Inflammatory macrophage treated with lipopolysaccharide for 1 hour (primary cell): ENCODE results near the gene USP40.

Experiments
- DNase-seq, 2 donors: peaks; one replicate each; pipeline ENCODE4 v3.0.0-alpha.2; 2020 to 2022

USP40 gene

GRCh38 chr2:233474308-233475160 is 92.0 kb downstream of the USP40 start:
- DNase-seq: no peak

GRCh38 chr2:233473878-233474277 is 92.7 kb downstream of the USP40 start:
- DNase-seq: no peak

- DNase-seq: no peak
Observed at GRCh38 chr2:233473386-233473791, 93.2 kb downstream of the USP40 start.

- DNase-seq: no peak
Observed at GRCh38 chr2:233471291-233472035, 95.1 kb downstream of the USP40 start.

- no peak for DNase-seq
Observed at GRCh38 chr2:233470839-233471238, 95.7 kb downstream of the USP40 start.

GRCh38 chr2:233470011-233470687 is 96.4 kb downstream of the USP40 start:
- no peak for DNase-seq

- DNase-seq: no peak
Observed at GRCh38 chr2:233469261-233470010, 97.1 kb downstream of the USP40 start.

GRCh38 chr2:233468741-233469110 is 97.9 kb downstream of the USP40 start:
- no peak for DNase-seq

- no peak for DNase-seq
Observed at GRCh38 chr2:233468047-233468740, 98.4 kb downstream of the USP40 start.

GRCh38 chr2:233466991-233467603 is 99.5 kb downstream of the USP40 start:
- DNase-seq: no peak

- DNase-seq: no peak
Observed at GRCh38 chr2:233464531-233465240, 101.9 kb downstream of the USP40 start.

- no peak for DNase-seq
Observed at GRCh38 chr2:233464056-233464455, 102.5 kb downstream of the USP40 start.

GRCh38 chr2:233463586-233463985 is 103.0 kb downstream of the USP40 start:
- no peak for DNase-seq

GRCh38 chr2:233462826-233463470 is 103.6 kb downstream of the USP40 start:
- no peak for DNase-seq

GRCh38 chr2:233462202-233462785 is 104.3 kb downstream of the USP40 start:
- DNase-seq: no peak

- DNase-seq: no peak
Observed at GRCh38 chr2:233461481-233461891, 105.1 kb downstream of the USP40 start.

GRCh38 chr2:233460726-233461441 is 105.7 kb downstream of the USP40 start:
- no peak for DNase-seq

- DNase-seq: no peak
Observed at GRCh38 chr2:233459426-233459825, 107.2 kb downstream of the USP40 start.

GRCh38 chr2:233458826-233459225 is 107.8 kb downstream of the USP40 start:
- DNase-seq: no peak
